Hematopoietic multipotent progenitor cell treated with erythropoietin and hydrocortisone succinate and interleukin-3 and kit ligand, for 6 days (in vitro differentiated cells): ENCODE measurements around the gene PIAS4.
"Not testable (repeated sequence)": the region's sequence is repeated elsewhere in the genome, so short reads cannot be mapped to it uniquely, and the experiment has no call there.

Experiments used
- DNase-seq: peaks from one replicate; pipeline ENCODE4 v3.0.0-alpha.2; 2015

The PIAS4 gene

DNA sequence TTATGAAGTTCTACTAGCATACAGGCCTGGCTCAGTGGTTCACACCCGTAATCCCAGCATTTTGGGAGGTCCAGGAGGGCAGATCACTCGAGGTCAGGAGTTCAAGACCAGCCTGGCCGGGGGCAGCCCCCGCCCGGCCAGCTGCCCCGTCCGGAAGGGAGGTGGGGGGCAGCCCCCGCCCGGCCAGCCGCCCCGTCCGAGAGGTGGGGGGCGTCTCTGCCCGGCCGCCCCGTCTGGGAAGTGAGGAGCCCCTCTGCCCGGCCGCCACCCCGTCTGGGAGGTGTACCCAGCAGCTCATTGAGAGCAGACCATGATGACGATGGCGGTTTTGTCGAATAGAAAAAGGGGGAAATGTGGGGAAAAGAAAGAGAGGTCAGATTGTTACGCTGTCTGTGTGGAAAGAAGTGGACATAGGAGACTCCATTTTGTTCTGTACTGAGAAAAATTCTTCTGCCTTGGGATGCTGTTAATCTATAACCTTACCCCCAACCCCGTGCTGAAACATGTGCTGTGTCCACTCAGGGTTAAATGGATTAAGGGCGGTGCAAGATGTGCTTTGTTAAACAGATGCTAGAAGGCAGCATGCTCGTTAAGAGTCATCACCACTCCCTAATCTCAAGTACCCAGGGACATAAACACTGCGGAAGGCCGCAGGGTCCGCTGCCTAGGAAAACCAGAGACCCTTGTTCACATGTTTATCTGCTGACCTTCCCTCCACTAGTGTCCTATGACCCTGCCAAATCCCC is 8.7 kb upstream of the PIAS4 start:
- not testable (repeated sequence) for DNase-seq

GRCh38 chr19:4000798-4001197 is 6.7 kb upstream of the PIAS4 start:
- DNase-seq = not testable (repeated sequence)

DNA sequence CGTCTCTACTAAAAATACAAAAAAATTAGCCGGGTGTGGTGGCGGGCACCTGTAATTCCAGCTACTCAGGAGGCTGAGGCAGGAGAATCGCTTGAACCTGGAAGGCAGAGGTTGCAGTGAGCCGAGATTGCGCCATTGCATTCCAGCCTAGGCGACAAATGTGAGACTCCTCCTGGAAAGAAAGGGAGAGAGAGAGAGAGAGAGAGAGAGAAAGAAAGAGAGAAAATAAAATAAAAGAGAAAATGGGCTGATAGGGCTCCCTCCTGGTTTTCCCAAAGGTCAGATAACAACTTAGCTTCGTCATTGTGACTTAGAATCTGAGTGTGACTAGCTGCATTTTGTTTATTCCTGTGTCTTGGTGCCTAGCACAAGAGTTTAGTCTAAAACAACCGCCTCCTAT is 2.1 kb upstream of the PIAS4 start:
- peak; percentile 29 for DNase-seq

GRCh38 chr19:4007836-4008539 is 452 bp downstream of the PIAS4 start:
- peak; percentile 60 for DNase-seq

DNA sequence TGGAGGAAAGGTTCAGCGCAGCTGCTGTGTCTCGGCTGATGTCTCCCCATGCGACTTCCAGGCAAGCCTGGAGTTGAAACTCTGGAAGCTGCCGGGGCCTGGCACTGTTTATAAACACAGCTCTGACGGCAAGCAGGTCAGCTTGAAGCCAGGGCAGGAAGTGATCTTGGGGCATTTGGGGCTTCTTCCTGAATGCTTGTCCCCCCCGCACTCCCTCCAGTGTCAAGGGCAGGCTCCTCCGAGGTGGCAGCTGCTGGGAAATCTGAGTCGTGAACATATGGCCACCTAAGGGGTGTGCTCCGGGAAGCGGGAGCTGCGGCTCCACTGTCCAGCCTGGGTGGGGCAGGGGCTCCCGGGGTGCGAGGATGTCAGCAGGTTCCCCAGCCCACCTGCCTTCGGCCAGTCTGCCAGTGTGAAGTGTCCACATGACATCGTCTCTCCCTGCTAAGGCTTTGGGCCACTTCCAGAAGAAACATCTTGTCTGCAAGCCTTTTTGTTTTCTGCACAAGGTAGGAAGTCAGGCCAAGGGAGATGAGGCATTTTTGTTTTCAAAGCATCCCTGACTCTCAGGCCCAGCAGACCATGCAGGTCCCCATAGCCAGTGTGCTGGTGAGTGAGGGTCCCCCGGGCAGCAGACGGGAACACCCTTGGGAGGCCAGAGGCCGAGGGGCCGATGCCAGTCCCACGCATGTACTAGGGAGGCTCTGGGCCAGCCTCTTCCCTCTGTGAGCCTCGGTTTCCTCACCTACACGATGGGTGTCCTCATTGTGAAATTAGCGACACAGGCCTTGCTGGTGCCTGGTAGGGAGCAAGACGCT is 2.7 kb downstream of the PIAS4 start:
- no peak for DNase-seq

GRCh38 chr19:4010808-4011110 is 3.2 kb downstream of the PIAS4 start:
- DNase-seq = no peak

DNA sequence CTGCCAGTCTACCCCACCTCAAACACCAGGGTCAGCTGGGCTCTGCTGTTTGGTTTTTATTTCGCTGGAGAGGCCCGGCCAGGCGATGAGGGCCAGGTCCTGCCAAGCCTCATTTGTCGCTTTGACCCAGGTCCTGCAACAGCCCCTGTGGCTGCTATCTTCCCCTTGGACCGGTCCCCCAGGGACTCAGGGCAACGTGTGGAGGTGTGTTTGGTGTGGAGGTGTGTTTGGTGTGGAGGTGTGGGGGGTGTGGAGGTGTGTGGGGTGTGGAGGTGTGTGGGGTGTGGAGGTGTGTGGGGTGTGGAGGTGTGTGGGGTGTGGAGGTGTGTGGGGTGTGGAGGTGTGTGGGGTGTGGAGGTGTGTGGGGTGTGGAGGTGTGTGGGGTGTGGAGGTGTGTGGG is 3.9 kb downstream of the PIAS4 start:
- not testable (repeated sequence) for DNase-seq

DNA sequence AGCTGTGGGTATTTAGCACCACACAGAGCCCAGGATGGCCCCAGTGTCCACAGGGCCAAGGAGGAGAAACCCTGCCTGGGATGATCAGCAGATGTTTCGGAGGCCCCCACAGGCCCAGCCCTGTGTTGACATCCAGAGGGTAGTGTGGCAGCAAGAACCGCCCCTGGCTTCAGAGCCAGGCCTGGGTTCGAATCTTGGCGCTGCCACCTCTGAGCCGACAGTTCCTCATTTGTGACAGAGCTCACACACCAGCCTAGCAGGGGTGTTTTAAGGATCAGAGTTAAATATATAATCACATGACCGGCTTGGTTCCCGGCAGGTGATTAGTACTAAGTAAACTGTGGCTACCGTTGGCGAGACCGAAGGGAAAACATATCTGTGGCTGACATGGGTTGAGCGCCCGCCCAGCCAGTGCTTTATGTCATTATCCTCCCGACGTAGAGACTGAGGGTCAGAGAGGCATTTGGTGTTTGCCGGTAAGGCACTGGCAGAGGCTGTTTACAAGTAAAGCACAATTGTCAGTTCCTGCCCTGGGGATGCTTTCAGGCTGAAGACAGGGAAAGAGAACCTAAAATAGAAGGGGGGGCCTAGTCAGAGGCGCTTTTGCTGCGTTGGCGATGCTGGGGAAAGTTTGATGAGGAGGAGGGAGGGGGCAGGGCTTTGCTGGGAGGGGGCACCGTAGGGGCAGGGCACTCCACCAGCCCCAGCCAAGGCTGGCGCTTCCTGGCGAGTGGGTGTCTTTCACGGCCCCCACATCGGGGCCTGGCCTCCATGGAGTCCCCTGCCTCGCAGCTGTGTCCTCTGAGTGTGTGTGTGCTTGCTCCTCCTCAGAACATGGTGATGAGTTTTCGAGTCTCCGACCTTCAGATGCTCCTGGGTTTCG is 4.8 kb downstream of the PIAS4 start:
- DNase-seq = no peak

DNA sequence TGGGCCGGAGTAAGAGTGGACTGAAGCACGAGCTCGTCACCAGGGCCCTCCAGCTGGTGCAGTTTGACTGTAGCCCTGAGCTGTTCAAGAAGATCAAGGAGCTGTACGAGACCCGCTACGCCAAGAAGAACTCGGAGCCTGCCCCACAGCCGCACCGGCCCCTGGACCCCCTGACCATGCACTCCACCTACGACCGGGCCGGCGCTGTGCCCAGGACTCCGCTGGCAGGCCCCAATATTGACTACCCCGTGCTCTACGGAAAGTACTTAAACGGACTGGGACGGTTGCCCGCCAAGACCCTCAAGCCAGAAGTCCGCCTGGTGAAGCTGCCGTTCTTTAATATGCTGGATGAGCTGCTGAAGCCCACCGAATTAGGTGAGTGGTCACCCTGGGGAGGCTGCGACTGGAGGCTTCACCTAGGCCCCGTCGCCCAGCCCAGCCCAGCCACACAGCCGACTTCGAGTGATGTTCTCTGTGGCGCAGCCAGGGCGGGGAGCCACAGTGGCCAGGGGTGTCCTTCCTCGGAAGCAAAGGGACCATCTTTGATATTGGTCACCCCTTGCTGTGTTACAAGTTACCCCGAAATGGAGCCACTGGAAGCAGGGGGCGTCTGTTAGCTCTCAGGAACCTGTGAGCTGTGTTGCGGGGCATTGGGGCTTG is 5.6 kb downstream of the PIAS4 start:
- no peak for DNase-seq

GRCh38 chr19:4013886-4014540 is 6.5 kb downstream of the PIAS4 start:
- no peak for DNase-seq

DNA sequence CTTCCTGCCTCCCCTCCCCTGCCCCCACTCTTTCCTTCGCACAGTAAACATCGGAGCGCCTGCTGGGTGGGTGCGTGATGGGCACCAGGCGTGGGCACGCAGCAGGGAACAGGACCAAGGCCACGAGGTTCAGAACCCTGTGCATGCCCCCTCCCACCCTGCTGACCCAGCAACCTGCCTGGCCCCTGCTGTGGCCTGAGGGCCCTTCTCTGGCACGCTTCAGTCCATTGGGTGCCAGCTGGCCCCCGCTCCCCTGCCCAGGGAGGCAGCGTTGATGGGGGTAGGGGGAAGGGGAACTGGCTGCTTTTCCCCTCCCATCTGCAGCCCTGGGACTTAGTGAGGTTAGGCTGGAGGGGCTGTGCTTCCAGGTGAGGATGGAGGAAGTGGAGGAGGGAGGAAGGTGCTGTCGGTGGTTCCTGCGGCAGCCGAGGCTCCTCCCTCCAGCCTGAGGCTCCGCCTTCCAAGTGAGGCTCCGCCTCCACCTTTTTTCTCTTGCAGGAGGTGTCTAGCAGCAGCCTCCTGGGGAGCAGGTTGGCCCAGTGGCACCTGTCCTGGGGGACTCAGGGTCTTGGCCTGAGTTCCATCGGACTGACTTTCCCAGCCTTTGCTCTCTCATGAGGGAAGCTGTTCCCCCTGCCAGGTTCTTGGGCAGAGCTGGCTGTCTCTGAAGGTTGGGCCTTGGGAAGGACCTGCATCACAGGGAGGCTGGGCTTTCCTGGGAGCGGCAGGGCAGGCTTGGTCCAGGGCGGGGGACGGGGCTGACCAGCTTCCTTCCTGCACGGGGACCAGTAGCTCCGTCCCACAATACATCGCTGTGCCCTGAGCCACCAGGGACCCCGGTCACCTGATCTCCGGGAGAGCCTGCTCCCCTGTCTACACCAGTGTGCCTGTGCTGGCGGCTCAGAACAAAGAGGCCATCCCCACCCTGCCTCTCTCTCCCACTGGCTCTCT is 7.3 kb downstream of the PIAS4 start:
- DNase-seq = peak; percentile 36

- no peak for DNase-seq
Observed at GRCh38 chr19:4015705-4016402, 8.3 kb downstream of the PIAS4 start.

- no peak for DNase-seq
Observed at GRCh38 chr19:4016486-4016885, 8.9 kb downstream of the PIAS4 start.

DNA sequence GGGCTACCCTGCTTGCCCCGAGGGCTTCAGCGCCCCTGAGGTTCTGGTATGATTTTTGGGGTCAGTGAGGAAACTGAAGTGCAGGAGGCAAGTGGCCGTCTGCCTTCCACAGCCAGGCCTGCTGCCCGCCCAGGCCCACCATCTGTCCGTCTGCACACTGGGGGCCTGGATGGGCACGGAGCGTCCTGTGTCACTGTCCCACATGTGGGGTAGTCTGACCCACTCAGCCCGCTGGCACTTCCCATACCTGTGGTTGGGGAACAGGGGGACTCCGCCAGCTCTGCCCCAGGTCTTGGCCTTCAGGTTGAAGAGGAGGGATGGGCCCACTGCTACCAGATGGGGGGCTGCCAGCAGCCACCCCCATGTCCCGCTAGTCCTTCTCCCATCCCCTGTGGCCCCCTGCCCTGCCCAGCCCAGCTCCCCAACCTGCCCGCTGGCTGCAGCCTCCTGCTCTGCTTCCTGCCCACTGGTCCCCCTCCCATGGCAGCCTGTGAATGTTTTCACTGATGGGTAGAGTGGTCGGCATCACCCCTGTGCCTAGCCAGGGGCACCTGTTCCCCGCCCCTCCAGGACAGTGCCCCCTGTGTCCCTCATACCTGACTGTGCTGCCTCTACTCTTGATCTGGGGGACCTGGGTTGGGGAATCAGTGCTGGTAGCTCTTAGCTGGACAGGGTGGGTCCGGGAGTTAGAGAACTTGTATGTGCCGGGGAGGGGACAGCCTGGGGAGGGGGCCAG is 9.5 kb downstream of the PIAS4 start:
- DNase-seq = no peak

DNA sequence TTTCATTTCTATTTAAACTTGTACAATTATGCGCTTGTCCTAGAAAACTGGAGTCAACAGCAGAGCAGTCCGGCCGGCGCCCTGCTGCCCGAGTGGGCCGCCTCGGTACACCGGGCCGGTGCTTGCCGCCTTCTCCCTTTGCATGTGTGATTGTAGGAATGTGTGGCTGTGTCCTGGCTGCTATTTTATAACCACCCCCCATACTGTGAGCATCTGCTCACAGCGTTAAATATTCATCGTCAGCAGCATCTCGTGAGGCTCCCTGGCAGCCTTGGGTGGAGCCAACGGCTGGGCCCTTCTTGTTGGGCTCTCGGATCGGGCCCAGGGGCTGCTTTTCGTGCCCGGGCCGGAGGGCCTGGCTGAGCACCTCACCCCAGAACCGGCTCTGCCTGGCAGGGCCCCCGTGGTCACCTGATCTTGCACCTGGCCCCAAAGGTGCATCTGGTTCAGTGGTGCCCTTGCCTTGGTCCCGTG is 10.6 kb downstream of the PIAS4 start:
- DNase-seq = no peak

DNA sequence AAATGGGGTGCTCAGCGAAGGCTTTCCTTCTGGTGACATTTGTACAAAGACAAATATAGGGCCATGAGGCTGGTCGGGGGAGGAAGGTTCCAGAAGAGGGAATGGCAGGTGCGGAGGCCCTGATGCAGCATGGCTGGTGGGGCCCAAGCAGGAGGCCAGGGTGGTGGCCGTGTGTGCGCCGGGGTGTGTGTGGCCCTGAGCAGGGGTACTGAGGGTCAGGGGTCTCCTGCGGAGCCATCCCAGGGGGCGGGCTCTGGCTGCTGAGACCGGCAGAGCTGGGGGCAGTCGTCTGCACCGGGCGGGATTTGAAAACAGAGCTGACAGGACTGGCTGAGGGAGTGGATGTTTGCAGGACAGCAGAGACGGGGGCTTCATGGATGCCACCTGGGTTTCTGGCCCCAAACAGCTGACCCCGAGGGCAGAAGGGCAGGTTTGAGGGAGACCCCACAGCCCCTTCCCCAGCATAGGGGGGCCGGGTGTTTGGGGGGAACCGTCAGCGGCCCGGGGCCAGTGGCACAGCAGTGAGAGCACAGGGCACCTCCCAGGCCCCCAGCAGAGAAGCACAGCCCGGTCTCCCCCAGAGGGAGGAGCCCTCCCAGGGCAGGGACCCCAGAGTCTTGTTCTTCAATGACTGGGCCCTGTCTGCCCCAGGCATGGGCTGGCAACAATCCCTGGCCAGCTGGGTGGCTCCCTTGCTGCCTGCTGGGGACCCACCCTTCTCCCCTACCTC is 11.4 kb downstream of the PIAS4 start:
- DNase-seq = no peak

- no peak for DNase-seq
Observed at GRCh38 chr19:4019578-4019977, 12.0 kb downstream of the PIAS4 start.
